Lower leg skin (tissue), 4 donors: ENCODE results near the gene STOM. TPM values are rescaled to one million over a fixed set of nuclear protein-coding genes. Genes with fewer than 3 reads are reported as not detected.

Source experiments
- DNase-seq, 2 donors: peaks; one replicate each; pipeline ENCODE4 v3.0.0-alpha.2; 2019; ENCODE audit warnings: low spot score in 2 of 2
- H3K4me3 ChIP-seq: fragments of 200-600 bp; sonication (generic); 2 replicates; pipeline ENCODE4 v1.5.1; 2017; ENCODE audit warnings: mild to moderate bottlenecking, low read depth; ENCODE audit not compliant: poor library complexity, severe bottlenecking
- CTCF ChIP-seq, 3 donors: fragments of 450-650 bp; IDR thresholded peaks; one replicate each; pipeline ENCODE4 v1.5.1; 2016; ENCODE audit warnings: antibody characterized with exemption in 3 of 3, mild to moderate bottlenecking in 3 of 3, moderate library complexity in 2 of 3
- POLR2A ChIP-seq, 2 donors: fragments of 450-650 bp; IDR thresholded peaks; one replicate each; pipeline ENCODE4 v1.6.1; 2016 to 2017; ENCODE audit warnings: antibody characterized with exemption in 2 of 2, mild to moderate bottlenecking in 1 of 2, moderate library complexity in 1 of 2
- WGBS, 2 donors: methylation state at CpG; one replicate each; pipeline ENCODE4 v1.1.5; 2018; 5-methylcytosine and 5-hydroxymethylcytosine counted together
- intact Hi-C: fragments of 100-400 bp; cut with DNase I; formaldehyde crosslinking; loops from one replicate; pipeline ENCODE4 v1.15.0; 2023; ENCODE audit warnings: low total_unique reads
- total RNA-seq, 4 donors: library from RNA; depleted of rRNA; stranded (reverse); fragments of >200 nt; gene quantifications; one replicate each; pipeline ENCODE4 v1.1.0, GENCODE V29; 2016

The STOM gene
- total RNA-seq, 4 donors from 2014 or later: 131 to 323 (median 208) TPM

GRCh38 chr9:121350993-121351561 is 19.0 kb downstream of the STOM start:
- 0 to 2% methylated on average over 2 of the region's 2 CpGs for WGBS, 2 donors
- no peak overlapping the region for H3K4me3 ChIP-seq
- intact Hi-C loops: no loop called here
- DNase-seq: peak in 1 of 2 donors; percentile 88
- no peak for TF ChIP-seq POLR2A (IDR thresholded peaks at IDR 0.05)
- TF ChIP-seq CTCF (IDR thresholded peaks at IDR 0.05): no peak

GRCh38 chr9:121350036-121350435 is 20.0 kb downstream of the STOM start:
- WGBS, 2 donors: 82 to 94% methylated on average over 1 of the region's 1 CpG
- DNase-seq: no peak
- H3K4me3 ChIP-seq: no peak overlapping the region
- TF ChIP-seq CTCF (IDR thresholded peaks at IDR 0.05) (no peak), POLR2A (IDR thresholded peaks at IDR 0.05) (no peak)
- intact Hi-C loops: no loop called here

- H3K4me3 ChIP-seq: no peak overlapping the region
- DNase-seq: no peak
- intact Hi-C loops: no loop called here
- TF ChIP-seq CTCF (IDR thresholded peaks at IDR 0.05) (no peak), POLR2A (IDR thresholded peaks at IDR 0.05) (no peak)
- WGBS, 2 donors: 54 to 61% methylated on average over 8 of the region's 8 CpGs
Measured at GRCh38 chr9:121349009-121349408, 21.0 kb downstream of the STOM start.

GRCh38 chr9:121348221-121348620 is 21.8 kb downstream of the STOM start:
- intact Hi-C loops: no loop called here
- TF ChIP-seq POLR2A (IDR thresholded peaks at IDR 0.05) (no peak), CTCF (IDR thresholded peaks at IDR 0.05) (no peak)
- 76 to 94% methylated on average over 3 of the region's 3 CpGs for WGBS, 2 donors
- DNase-seq: no peak
- H3K4me3 ChIP-seq: no peak overlapping the region

GRCh38 chr9:121345070-121345469 is 25.0 kb downstream of the STOM start:
- H3K4me3 ChIP-seq: no peak overlapping the region
- intact Hi-C loops: no loop called here
- no peak for TF ChIP-seq CTCF (IDR thresholded peaks at IDR 0.05)
- TF ChIP-seq POLR2A (IDR thresholded peaks at IDR 0.05): no peak
- 84 to 89% methylated on average over 3 of the region's 3 CpGs for WGBS, 2 donors
- DNase-seq: no peak

GRCh38 chr9:121344184-121344583 is 25.9 kb downstream of the STOM start:
- no peak for TF ChIP-seq POLR2A (IDR thresholded peaks at IDR 0.05)
- TF ChIP-seq CTCF (IDR thresholded peaks at IDR 0.05): no peak
- intact Hi-C loops: no loop called here
- no peak for DNase-seq

More at GRCh38 chr9:121344184-121344583, 25.9 kb downstream of the STOM start:
- WGBS, 2 donors: 46 to 57% methylated on average over 4 of the region's 4 CpGs
- no peak overlapping the region for H3K4me3 ChIP-seq
